HepG2 (cell line): ENCODE measurements around the gene GDF7. TPM values are rescaled to one million over a fixed set of nuclear protein-coding genes. Genes with fewer than 3 reads are reported as not detected.
A peak's percentile ranks its signal among the peaks of the same experiment; 100 is the strongest.

ENCODE experiments used
- ELF1 ChIP-seq: sonication (generic); formaldehyde crosslinking; IDR thresholded peaks from 2 replicates; pipeline ENCODE4 v1.4.0; 2020; ENCODE audit warnings: missing genetic modification reagents
- HCFC1 ChIP-seq: fragments of 150-350 bp; IDR thresholded peaks from 2 replicates; pipeline ENCODE4 v1.6.1; 2014; ENCODE audit warnings: low read depth, low read length
- MAZ ChIP-seq, 2 experiments: sonication (generic) in 1 of 2; formaldehyde crosslinking in 1 of 2; IDR thresholded peaks; 2 replicates each; pipeline versions ENCODE4 v1.5.0 to v1.6.1; 2012 to 2020; ENCODE audit warnings: low read depth in 2 of 2, mild to moderate bottlenecking in 2 of 2, borderline replicate concordance in 1 of 2, improper control_type of control experiment in 1 of 2, low read length in 1 of 2, missing genetic modification reagents in 1 of 2, moderate library complexity in 1 of 2
- MIER2 ChIP-seq: IDR thresholded peaks from 2 replicates; pipeline ENCODE4 v1.6.1; 2016; ENCODE audit warnings: missing biosample characterization, missing genetic modification reagents
- SP5 ChIP-seq: IDR thresholded peaks from 2 replicates; pipeline ENCODE4 v1.6.1; 2016; ENCODE audit warnings: low read depth, borderline replicate concordance
- SRY ChIP-seq: sonication (generic); formaldehyde crosslinking; IDR thresholded peaks from 2 replicates; pipeline ENCODE4 v1.8.0; 2022; ENCODE audit warnings: mild to moderate bottlenecking, missing genetic modification reagents
- ZNF383 ChIP-seq: sonication (generic); formaldehyde crosslinking; IDR thresholded peaks from 2 replicates; pipeline ENCODE4 v1.4.0; 2020; ENCODE audit warnings: missing genetic modification reagents, mild to moderate bottlenecking, borderline replicate concordance
- ZNF431 ChIP-seq: sonication (generic); formaldehyde crosslinking; IDR thresholded peaks from 2 replicates; pipeline ENCODE4 v1.9.0; 2022; ENCODE audit warnings: missing genetic modification reagents, low read depth, mild to moderate bottlenecking, borderline replicate concordance
- polyA plus RNA-seq, 8 experiments: library from polyadenylated mRNA; depleted of rRNA in 3 of 8; stranded (reverse) in 7 of 8; unstranded in 1 of 8; fragments of >200 nt; fragmentation: Illumina TruSeq in 4 of 8; extraction: Trizol in 4 of 8; gene quantifications; 2 replicates each; pipeline versions ENCODE4 v1.2.1 to v1.2.3, GENCODE V29; 2011 to 2016; ENCODE audit warnings: low read depth in 4 of 8, missing spikeins in 1 of 8, mixed read lengths in 1 of 8; ENCODE audit not compliant: insufficient read depth in 1 of 8
- total RNA-seq, 5 experiments: library from RNA; depleted of rRNA; stranded (reverse); fragments of >200 nt; fragmentation: Illumina TruSeq; extraction: Trizol; gene quantifications; 2 replicates each; pipeline ENCODE4 v1.2.3, GENCODE V29; 2016; ENCODE audit warnings: low read depth in 1 of 5
- TF ChIP-seq, protein P1 (sequence below): sonication (generic); formaldehyde crosslinking; IDR thresholded peaks from 2 replicates; pipeline ENCODE4 v1.4.0; 2020; ENCODE audit warnings: missing genetic modification reagents
- TF ChIP-seq, protein P2 (sequence below), 2 experiments: fragments of 450-650 bp in 1 of 2; sonication (generic) in 1 of 2; formaldehyde crosslinking in 1 of 2; IDR thresholded peaks; 2 replicates each; pipeline versions ENCODE4 v1.6.1 to v1.8.0; 2016 to 2022; ENCODE audit warnings: antibody characterized with exemption in 1 of 2, mild to moderate bottlenecking in 1 of 2, missing genetic modification reagents in 1 of 2
- TF ChIP-seq, protein P3 (sequence below): sonication (generic); formaldehyde crosslinking; IDR thresholded peaks from 2 replicates; pipeline ENCODE4 v1.9.0; 2021; ENCODE audit warnings: missing genetic modification reagents, borderline replicate concordance
- TF ChIP-seq, protein P4 (sequence below): IDR thresholded peaks from 2 replicates; pipeline ENCODE4 v1.6.1; 2016; ENCODE audit warnings: low read depth, borderline replicate concordance

GDF7 gene
- total and polyA plus RNA-seq, 2 of the 13 experiments (the other 11 are each of a cell fraction or from before 2014, with no cell fraction given): 1.6 to 15.0 TPM

DNA sequence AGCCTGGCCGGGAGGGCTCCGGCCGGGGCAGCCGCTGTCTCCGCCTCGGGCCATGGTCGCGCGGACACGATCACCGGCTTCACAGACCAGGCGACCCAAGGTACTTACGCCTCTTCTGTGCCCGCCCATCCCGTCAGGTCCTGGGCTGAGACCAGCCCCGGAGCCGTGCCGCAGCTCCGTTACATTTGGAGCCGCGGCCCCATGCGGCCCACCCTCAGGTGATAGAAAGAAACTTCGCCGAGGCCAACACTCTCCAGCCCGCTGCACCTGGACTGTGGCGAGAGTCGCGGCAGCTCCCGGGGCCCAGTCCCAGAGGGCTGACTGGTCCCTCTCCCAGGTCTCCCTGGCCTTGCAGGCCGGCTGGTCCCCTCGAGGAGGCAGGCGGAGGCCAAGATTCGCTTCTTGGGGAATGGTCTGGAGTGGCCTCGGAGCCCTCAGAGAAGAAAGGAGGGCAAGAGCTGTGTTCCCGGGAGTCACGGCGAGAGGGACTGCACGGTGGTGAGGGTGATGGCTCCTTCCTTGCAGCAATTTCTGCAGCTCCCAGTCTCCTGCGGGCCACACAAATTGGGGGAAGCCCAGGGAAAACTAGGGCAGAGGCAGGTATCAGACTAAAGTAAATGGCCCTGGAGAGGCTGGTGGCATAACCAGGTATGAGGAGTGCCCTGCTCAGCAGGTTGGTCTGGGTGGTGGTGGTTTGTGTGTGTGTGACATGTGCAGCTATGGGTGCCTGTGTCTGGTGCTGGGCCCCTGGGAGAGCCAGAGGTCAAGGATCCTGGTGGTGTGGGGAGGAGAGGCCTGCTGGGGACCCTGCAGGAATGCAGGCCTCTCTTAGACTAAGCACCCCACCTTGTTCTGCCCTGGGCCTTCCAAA lies 822 bp downstream of the GDF7 start (continued):
- no peak for TF ChIP-seq SP5 (CRISPR knock-in tag)
- TF ChIP-seq ZNF431 (CRISPR knock-in tag): no peak
- TF ChIP-seq ELF1 (CRISPR knock-in tag): no peak
- TF ChIP-seq, protein P1, sequence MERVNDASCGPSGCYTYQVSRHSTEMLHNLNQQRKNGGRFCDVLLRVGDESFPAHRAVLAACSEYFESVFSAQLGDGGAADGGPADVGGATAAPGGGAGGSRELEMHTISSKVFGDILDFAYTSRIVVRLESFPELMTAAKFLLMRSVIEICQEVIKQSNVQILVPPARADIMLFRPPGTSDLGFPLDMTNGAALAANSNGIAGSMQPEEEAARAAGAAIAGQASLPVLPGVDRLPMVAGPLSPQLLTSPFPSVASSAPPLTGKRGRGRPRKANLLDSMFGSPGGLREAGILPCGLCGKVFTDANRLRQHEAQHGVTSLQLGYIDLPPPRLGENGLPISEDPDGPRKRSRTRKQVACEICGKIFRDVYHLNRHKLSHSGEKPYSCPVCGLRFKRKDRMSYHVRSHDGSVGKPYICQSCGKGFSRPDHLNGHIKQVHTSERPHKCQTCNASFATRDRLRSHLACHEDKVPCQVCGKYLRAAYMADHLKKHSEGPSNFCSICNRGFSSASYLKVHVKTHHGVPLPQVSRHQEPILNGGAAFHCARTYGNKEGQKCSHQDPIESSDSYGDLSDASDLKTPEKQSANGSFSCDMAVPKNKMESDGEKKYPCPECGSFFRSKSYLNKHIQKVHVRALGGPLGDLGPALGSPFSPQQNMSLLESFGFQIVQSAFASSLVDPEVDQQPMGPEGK (CRISPR knock-in tag): peak; percentile 59
- TF ChIP-seq, protein P2, sequence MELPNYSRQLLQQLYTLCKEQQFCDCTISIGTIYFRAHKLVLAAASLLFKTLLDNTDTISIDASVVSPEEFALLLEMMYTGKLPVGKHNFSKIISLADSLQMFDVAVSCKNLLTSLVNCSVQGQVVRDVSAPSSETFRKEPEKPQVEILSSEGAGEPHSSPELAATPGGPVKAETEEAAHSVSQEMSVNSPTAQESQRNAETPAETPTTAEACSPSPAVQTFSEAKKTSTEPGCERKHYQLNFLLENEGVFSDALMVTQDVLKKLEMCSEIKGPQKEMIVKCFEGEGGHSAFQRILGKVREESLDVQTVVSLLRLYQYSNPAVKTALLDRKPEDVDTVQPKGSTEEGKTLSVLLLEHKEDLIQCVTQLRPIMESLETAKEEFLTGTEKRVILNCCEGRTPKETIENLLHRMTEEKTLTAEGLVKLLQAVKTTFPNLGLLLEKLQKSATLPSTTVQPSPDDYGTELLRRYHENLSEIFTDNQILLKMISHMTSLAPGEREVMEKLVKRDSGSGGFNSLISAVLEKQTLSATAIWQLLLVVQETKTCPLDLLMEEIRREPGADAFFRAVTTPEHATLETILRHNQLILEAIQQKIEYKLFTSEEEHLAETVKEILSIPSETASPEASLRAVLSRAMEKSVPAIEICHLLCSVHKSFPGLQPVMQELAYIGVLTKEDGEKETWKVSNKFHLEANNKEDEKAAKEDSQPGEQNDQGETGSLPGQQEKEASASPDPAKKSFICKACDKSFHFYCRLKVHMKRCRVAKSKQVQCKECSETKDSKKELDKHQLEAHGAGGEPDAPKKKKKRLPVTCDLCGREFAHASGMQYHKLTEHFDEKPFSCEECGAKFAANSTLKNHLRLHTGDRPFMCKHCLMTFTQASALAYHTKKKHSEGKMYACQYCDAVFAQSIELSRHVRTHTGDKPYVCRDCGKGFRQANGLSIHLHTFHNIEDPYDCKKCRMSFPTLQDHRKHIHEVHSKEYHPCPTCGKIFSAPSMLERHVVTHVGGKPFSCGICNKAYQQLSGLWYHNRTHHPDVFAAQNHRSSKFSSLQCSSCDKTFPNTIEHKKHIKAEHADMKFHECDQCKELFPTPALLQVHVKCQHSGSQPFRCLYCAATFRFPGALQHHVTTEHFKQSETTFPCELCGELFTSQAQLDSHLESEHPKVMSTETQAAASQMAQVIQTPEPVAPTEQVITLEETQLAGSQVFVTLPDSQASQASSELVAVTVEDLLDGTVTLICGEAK (IDR thresholded peaks at IDR 0.05): no peak
- TF ChIP-seq, protein P2 (CRISPR knock-in tag; IDR thresholded peaks at IDR 0.05): 0 out of 2 replicates have a peak, but pooled peaks have one; percentile 17
- no peak for TF ChIP-seq MAZ (IDR thresholded peaks at IDR 0.05; ENCODE audit: borderline replicate concordance, low read depth, low read length)
- TF ChIP-seq MAZ (CRISPR knock-in tag; IDR thresholded peaks at IDR 0.05; ENCODE audit: low read depth): peak; percentile 49; the same call in 1 of the 2 replicates
- TF ChIP-seq, protein P3, sequence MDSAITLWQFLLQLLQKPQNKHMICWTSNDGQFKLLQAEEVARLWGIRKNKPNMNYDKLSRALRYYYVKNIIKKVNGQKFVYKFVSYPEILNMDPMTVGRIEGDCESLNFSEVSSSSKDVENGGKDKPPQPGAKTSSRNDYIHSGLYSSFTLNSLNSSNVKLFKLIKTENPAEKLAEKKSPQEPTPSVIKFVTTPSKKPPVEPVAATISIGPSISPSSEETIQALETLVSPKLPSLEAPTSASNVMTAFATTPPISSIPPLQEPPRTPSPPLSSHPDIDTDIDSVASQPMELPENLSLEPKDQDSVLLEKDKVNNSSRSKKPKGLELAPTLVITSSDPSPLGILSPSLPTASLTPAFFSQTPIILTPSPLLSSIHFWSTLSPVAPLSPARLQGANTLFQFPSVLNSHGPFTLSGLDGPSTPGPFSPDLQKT (CRISPR knock-in tag): no peak
- TF ChIP-seq, protein P4, sequence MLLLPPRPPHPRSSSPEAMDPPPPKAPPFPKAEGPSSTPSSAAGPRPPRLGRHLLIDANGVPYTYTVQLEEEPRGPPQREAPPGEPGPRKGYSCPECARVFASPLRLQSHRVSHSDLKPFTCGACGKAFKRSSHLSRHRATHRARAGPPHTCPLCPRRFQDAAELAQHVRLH: peak; percentile 21; the same call in 1 of the 2 replicates
- TF ChIP-seq SRY (CRISPR knock-in tag): no peak
- TF ChIP-seq ZNF383: no peak
- TF ChIP-seq MIER2: no peak
- TF ChIP-seq HCFC1: no peak
